ENCODE measurements around the gene THAP9. TPM values are rescaled to one million over a fixed set of nuclear protein-coding genes. Genes with fewer than 3 reads are reported as not detected.
A peak's percentile ranks its signal among the peaks of the same experiment; 100 is the strongest.
"Not testable (repeated sequence)": the region's sequence is repeated elsewhere in the genome, so short reads cannot be mapped to it uniquely, and the experiment has no call there.

The THAP9 gene, protein sequence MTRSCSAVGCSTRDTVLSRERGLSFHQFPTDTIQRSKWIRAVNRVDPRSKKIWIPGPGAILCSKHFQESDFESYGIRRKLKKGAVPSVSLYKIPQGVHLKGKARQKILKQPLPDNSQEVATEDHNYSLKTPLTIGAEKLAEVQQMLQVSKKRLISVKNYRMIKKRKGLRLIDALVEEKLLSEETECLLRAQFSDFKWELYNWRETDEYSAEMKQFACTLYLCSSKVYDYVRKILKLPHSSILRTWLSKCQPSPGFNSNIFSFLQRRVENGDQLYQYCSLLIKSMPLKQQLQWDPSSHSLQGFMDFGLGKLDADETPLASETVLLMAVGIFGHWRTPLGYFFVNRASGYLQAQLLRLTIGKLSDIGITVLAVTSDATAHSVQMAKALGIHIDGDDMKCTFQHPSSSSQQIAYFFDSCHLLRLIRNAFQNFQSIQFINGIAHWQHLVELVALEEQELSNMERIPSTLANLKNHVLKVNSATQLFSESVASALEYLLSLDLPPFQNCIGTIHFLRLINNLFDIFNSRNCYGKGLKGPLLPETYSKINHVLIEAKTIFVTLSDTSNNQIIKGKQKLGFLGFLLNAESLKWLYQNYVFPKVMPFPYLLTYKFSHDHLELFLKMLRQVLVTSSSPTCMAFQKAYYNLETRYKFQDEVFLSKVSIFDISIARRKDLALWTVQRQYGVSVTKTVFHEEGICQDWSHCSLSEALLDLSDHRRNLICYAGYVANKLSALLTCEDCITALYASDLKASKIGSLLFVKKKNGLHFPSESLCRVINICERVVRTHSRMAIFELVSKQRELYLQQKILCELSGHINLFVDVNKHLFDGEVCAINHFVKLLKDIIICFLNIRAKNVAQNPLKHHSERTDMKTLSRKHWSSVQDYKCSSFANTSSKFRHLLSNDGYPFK
- total RNA-seq (1 to 10 TPM; 3.5 to 4.9 TPM), total RNA-seq (6.3 to 8.5 reads per million in 2 donors)

DNA sequence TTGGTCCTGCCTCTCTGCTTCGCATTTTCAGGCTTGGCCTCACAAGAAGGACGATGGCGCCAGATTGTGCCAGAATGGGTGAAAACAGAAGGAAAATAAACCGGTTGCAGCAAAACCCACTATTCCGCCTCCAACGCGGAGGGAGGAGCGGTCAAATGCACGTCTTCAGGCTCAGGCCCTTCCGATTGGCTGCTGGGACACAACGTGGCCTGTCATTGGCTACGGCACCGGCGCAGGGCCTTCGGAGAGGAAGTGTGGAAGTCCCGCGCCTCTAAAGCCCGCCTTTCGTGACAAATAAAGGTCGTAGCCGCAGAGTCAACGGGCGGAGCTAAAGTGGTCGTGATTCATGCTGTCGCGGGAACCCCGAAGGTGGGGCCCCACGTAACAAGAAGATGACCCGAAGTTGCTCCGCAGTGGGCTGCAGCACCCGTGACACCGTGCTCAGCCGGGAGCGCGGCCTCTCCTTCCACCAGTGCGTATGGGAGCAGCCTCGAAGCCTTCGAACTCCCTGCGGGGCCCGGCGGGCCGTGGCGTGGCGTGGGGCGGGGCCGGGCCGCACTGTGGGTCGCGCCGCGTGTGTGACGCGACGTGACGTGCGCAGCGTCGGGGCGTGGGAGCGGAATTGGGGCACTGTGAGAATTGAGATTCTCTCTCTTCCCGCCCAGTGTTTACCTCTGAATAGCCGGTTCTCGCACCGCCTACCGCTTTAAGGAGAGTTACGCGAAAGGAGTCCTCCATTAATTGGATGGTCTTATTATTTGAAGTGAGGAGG lies at the start of gene THAP9:
Gene THAP9 (plus strand): TSS at position 325 of the 772 bp plus-strand sequence. CDS start 68 bp downstream, at position 393.
- DNase-seq: peak; percentile 91 to 96 (median 93)
- H3K4me1 Mint-ChIP-seq: peaks cover 16% of the 10 kb centered on the region
- no peaks in the 10 kb centered on the region for H3K27me3 Mint-ChIP-seq
- H3K9me3 ChIP-seq (ENCODE audit: control insufficient read depth, low read length, poor library complexity, severe bottlenecking): no peaks in the 10 kb centered on the region
- H3K27ac Mint-ChIP-seq: no peak within 1 kb of the TSS
- ATAC-seq: peak; percentile 89
- H3K36me3 Mint-ChIP-seq (ENCODE audit: low read depth): no peaks in the 10 kb centered on the region
- H3K4me3 Mint-ChIP-seq: no peak within 1 kb of the TSS

DNA sequence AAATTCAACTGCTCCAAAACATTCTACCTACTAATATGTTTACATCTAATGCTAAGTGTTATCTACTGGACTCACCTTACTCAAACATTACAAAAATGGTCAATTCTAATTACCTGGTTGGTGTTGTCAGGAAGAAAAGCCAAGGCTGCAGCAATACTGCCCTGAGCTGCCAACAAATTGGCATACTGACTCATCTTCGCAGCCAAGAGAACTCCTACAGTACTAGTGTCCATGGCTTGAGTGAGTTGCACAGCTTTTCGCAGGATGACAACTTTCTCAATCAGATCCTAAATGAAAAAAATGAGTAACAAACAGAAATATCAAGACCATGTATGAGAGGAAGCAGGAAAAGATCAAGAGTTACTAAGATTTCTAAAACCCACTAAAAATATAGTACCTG lies 49.2 kb upstream of the THAP9 start:
- Mint-ChIP-seq H3K36me3 (ENCODE audit: low read depth) (peaks cover 13% of the 10 kb centered on the region), H3K4me1 (peaks cover 5% of the 10 kb centered on the region), H3K27me3 (no peaks in the 10 kb centered on the region), H3K27ac (no peak overlapping the region), H3K4me3 (no peak overlapping the region)
- ATAC-seq: no peak
- DNase-seq: no peak
- no peaks in the 10 kb centered on the region for H3K9me3 ChIP-seq (ENCODE audit: control insufficient read depth, low read length, poor library complexity, severe bottlenecking)

DNA sequence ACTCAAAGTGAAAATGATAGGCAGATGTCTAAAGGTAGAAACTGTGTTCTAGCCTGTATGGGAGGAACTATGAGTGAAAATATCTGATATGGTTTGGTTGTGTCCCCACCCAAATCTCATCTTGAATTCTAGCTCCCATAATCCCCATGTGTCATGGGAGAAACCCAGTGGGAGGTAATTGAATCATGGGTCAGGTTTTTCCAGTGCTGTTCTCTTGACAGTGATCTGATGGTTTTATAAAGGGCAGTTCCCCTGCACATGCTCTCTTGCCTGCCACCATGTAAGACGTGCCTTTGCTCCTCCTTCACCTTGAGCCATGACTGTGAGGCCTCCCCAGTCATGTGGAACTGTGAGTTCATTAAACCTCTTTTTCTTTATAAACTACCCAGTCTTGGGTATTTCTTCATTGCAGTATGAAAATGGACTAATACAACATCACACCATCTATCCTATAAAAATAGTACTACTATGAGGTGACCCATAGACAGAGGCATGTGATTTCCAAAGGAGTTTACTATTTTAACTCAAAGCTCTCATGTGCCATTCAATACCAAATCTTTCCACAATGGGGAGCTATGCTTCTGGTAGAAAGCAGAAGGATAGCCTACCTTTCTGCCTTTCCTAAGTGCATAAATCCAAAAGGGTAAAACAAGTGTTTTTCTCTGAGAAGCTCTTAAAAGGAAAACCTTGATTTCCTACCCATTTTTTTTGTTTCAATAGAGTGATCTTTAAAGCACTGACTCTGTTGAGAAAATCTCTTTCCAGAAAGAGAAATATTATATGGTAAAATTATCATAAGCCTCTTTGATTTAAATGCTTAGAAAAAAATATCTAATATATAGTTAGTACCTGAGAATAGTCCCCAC lies 48.4 kb upstream of the THAP9 start:
- Mint-ChIP-seq H3K4me3 (no peak overlapping the region), H3K27me3 (no peaks in the 10 kb centered on the region), H3K27ac (no peak overlapping the region), H3K4me1 (peaks cover 5% of the 10 kb centered on the region), H3K36me3 (ENCODE audit: low read depth) (peaks cover 12% of the 10 kb centered on the region)
- ATAC-seq (no peak), DNase-seq (no peak)
- H3K9me3 ChIP-seq (ENCODE audit: control insufficient read depth, low read length, poor library complexity, severe bottlenecking): no peaks in the 10 kb centered on the region

DNA sequence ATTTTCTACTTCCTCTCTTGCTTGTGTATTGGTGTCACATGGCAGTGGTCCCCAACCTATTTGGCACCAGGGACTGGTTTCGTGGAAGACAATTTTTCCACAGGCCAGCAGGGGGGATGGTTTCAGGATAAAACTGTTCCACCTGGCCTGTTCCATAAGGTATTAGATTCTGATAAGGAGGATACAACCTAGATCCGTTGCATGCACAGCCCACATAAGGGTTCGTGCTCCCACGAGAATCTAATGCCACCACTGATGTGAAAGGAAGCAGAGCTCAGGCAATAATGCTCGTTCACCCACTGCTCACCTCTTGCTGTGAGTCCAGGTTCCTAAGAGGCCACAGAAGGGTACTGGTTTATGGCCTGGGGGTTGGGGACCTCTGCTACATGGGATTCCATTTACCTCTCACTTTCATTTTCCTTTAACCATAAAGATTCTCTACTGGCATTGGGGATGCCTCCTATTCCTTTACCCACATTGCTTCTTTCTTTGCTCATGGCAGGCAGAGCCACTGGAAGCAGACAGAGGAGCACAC lies 47.7 kb upstream of the THAP9 start:
- no peaks in the 10 kb centered on the region for H3K27me3 Mint-ChIP-seq
- no peaks in the 10 kb centered on the region for H3K9me3 ChIP-seq (ENCODE audit: control insufficient read depth, low read length, poor library complexity, severe bottlenecking)
- H3K4me3 Mint-ChIP-seq: no peak overlapping the region
- H3K27ac Mint-ChIP-seq: no peak overlapping the region
- peaks cover 5% of the 10 kb centered on the region for H3K4me1 Mint-ChIP-seq
- DNase-seq (no peak), ATAC-seq (no peak)
- H3K36me3 Mint-ChIP-seq (ENCODE audit: low read depth): peaks cover 12% of the 10 kb centered on the region

DNA sequence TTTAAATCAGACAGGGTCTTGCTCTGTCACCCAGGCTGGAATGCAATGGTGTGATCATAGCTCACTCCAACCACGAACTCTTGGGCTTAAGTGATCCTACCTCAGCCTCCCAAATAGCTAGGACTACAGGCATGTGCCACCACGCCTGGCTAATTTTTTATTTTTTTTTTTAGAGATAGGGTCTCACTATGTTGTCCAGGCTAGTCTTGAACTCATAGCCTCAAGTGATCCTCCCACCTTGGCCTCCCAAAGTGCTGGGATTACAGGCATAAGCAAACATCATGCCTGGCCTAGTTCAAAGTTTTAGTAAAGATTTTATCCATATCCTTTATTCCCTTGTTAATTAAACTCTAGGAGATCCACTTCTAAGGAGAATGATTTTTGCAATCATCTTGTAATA lies 40.0 kb upstream of the THAP9 start:
- H3K4me3 Mint-ChIP-seq; H3K27ac Mint-ChIP-seq; H3K9me3 ChIP-seq (ENCODE audit: control insufficient read depth, low read length, poor library complexity, severe bottlenecking); ATAC-seq; DNase-seq; H3K27me3 Mint-ChIP-seq; H3K36me3 Mint-ChIP-seq (ENCODE audit: low read depth): not testable (repeated sequence)
- H3K4me1 Mint-ChIP-seq: peaks cover 14% of the 10 kb centered on the region

DNA sequence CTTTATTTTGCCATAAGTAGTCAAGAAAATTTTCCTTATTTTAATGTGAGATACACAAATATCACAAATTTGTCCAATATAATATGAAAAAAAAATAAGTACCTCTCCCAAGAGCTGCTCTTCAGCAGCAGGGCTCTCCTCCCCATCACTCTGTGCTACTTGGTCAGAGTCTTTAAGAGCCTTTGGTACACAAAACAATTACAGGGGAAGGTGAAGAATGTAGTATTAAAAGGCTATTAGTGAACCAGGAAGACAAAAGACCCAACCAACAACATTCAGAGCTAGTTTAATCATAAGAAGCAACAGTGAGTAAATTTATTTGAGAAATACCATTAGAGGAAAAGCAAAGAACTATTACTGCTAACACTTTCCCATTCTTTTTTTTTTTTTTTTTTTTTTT lies 39.0 kb upstream of the THAP9 start:
- no peak for DNase-seq
- no peak overlapping the region for H3K27ac Mint-ChIP-seq
- H3K36me3 Mint-ChIP-seq (ENCODE audit: low read depth): peaks cover 12% of the 10 kb centered on the region

DNA sequence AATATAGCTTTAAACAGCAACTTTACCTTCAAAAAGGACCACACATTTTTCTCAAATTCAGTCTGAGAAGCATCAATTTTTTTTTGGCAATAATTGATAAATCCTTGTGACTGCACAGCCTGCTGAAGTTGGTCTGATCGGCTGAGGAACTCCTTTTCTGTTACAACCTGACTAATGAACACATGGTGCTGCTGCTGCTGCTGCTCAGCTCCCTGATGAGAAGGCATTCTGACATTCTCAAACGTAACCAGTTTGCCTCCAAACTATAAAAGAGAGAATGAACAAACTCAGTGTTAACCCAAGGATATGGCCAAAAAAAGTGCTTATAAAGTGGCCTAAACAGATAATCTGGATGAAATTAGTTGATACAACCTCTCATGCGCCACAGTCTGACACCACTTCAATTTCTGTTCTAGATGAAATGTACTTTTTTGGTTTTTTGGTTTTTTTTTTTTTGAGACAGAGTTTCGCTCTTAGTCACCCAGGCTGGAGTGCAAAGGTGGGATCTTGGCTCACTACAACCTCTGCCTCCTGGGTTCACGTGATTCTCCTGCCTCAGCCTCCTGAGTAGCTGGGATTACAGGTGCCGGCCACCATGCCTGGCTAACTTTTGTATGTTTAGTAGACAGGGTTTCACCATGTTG lies 36.1 kb upstream of the THAP9 start:
- H3K27ac Mint-ChIP-seq: peak overlapping the region; percentile 88
- H3K36me3 Mint-ChIP-seq (ENCODE audit: low read depth): peaks cover 12% of the 10 kb centered on the region
- DNase-seq: no peak
- peak overlapping the region; percentile 19 for H3K4me3 Mint-ChIP-seq
- no peak for ATAC-seq
- no peaks in the 10 kb centered on the region for H3K27me3 Mint-ChIP-seq
- H3K9me3 ChIP-seq (ENCODE audit: control insufficient read depth, low read length, poor library complexity, severe bottlenecking): no peaks in the 10 kb centered on the region
- H3K4me1 Mint-ChIP-seq: peaks cover 24% of the 10 kb centered on the region

More for the DNA sequence above, 39.0 kb upstream of the THAP9 start:
- no peaks in the 10 kb centered on the region for H3K9me3 ChIP-seq (ENCODE audit: control insufficient read depth, low read length, poor library complexity, severe bottlenecking)
- Mint-ChIP-seq H3K4me3 (no peak overlapping the region), H3K4me1 (peaks cover 20% of the 10 kb centered on the region), H3K27me3 (no peaks in the 10 kb centered on the region)
- no peak for ATAC-seq

DNA sequence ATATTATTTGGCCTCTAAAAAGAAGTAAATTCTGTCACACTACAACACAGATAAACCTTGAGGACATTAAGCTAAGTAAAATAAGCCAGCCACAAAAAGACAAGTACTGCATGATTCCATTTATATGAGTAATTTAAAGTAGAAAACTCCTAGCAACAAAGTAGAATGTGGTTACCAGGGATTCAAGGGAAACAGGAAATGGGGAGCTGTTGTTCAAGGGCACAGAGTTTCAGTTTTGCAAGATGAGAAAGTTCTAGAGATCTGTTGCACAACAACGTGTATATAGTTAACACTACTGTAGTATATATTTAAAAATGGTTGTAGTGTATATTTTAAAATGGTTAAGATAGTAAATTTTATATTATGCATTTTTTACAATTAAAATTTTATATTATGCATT lies 34.9 kb upstream of the THAP9 start:
- Mint-ChIP-seq H3K27me3 (no peaks in the 10 kb centered on the region), H3K4me3 (peak overlapping the region; percentile 63), H3K4me1 (peaks cover 24% of the 10 kb centered on the region), H3K36me3 (ENCODE audit: low read depth) (peaks cover 12% of the 10 kb centered on the region), H3K27ac (peak overlapping the region; percentile 88)
- ATAC-seq: peak; percentile 59
- H3K9me3 ChIP-seq (ENCODE audit: control insufficient read depth, low read length, poor library complexity, severe bottlenecking): no peaks in the 10 kb centered on the region
- DNase-seq: no peak

DNA sequence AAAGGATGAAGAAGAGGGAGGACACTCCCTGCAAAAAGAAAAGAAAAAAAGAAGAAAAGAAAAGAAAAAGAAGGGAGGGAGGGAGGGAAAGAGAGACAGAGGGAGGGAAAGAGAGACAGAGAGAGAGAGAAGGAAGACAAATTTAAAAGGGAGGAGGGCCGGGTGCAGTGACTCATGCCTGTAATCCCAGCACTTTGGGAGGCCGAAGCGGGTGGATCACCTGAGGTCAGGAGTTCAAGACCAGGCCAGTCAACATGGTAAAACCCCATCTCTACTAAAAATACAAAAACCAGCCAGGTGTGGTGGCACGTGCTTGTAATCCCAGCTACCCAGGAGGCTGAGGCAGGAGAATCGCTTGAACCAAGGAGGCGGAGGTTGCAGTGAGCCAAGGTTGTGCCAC lies 34.5 kb upstream of the THAP9 start:
- Mint-ChIP-seq H3K4me3 (peak overlapping the region; percentile 63), H3K36me3 (ENCODE audit: low read depth) (peaks cover 13% of the 10 kb centered on the region), H3K27ac (peak overlapping the region; percentile 88), H3K4me1 (peaks cover 24% of the 10 kb centered on the region)
- not testable (repeated sequence) for ATAC-seq; DNase-seq; H3K9me3 ChIP-seq (ENCODE audit: control insufficient read depth, low read length, poor library complexity, severe bottlenecking); H3K27me3 Mint-ChIP-seq

DNA sequence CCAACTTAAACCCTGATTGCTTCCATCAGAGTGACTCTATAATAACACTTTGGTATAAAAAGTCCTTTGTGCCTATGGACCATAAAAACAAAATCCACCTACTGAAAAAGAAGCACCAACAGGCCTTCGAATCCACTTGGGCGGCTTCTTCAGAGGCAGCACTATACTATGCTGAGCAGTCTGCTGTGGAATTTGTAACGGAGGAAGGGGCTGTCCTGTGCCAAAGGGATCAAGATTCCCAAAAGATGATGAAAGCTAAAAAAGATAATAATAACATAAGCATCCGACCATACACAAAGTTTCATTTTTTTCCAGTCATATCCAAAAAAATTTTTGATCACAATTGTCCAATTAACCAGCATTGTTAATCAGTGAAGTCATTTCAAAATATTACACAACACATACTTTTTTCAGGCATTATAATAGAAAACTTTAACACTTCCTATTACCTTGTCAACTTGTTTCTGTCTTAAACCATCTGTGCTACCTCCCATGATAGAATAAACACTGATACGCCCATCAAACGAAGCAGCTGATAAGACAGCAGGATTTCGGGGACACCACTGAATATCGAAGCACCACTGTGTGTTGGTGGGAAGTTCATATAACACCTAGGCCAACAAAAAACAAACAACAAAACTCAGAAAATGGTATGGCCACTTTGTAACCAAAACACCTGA lies 33.7 kb upstream of the THAP9 start:
- Mint-ChIP-seq H3K27ac (peak overlapping the region; percentile 88), H3K4me3 (no peak overlapping the region), H3K27me3 (no peaks in the 10 kb centered on the region), H3K36me3 (ENCODE audit: low read depth) (peaks cover 11% of the 10 kb centered on the region), H3K4me1 (peaks cover 21% of the 10 kb centered on the region)
- DNase-seq (no peak), ATAC-seq (no peak)
- no peaks in the 10 kb centered on the region for H3K9me3 ChIP-seq (ENCODE audit: control insufficient read depth, low read length, poor library complexity, severe bottlenecking)

DNA sequence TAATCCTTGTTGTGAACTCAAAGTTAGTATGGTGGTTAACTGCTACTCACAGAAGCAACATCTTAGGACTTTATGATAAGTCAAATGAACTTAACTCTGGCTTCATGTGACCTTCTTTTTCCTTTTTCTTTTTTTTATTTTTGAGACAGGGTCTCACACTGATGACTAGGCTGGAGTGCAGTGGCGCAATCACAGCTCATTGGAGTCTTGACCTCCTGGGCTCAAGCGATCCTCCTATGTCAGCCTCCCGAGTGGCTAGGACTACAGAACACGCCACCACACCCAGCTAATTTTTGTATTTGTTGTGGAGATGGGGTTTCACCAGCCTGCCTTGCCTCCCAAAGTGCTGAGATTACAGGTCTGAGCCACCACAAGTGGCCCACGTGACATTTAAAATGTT lies 32.0 kb upstream of the THAP9 start:
- H3K9me3 ChIP-seq (ENCODE audit: control insufficient read depth, low read length, poor library complexity, severe bottlenecking): no peaks in the 10 kb centered on the region
- no peak overlapping the region for H3K4me3 Mint-ChIP-seq
- no peaks in the 10 kb centered on the region for H3K27me3 Mint-ChIP-seq
- DNase-seq (no peak), ATAC-seq (no peak)
- no peak overlapping the region for H3K27ac Mint-ChIP-seq
- H3K36me3 Mint-ChIP-seq (ENCODE audit: low read depth): peaks cover 11% of the 10 kb centered on the region
- peaks cover 21% of the 10 kb centered on the region for H3K4me1 Mint-ChIP-seq

Data from T-helper 17 cell (primary cell).